Measurements from ENCODE around the gene ZNF48. TPM values are rescaled to one million over a fixed set of nuclear protein-coding genes. Genes with fewer than 3 reads are reported as not detected.
A peak's percentile ranks its signal among the peaks of the same experiment; 100 is the strongest.

Gene ZNF48
- total RNA-seq, 2 experiments from 2014 or later, result 17.3 to 18.8 TPM

- Histone ChIP-seq H2AFZ (ENCODE audit: low read length) (no peak overlapping the region), H3K4me3 (ENCODE audit: low read depth, low read length, poor library complexity, severe bottlenecking) (peak overlapping the region; percentile 99), H3K4me2 (ENCODE audit: low read length) (peak overlapping the region; percentile 97), H3K9me3 (ENCODE audit: low read length) (no peaks in the 10 kb centered on the region), H3K27ac (ENCODE audit: low read depth, low read length, poor library complexity, severe bottlenecking) (peak overlapping the region; percentile 26), H3K4me1 (ENCODE audit: insufficient read depth, low read length, poor library complexity, severe bottlenecking) (peaks cover 46% of the 10 kb centered on the region), H4K20me1 (ENCODE audit: insufficient read depth, low read length) (peaks cover 20% of the 10 kb centered on the region), H3K36me3 (ENCODE audit: insufficient read depth, low read length) (peaks cover 58% of the 10 kb centered on the region), H3K9me2 (ENCODE audit: insufficient read depth, low read length) (no peaks in the 10 kb centered on the region), H3K79me2 (ENCODE audit: insufficient read depth, low read depth, low read length) (peaks cover 63% of the 10 kb centered on the region)
- ChIA-PET POLR2A (interaction anchor here (1.2 kb wide), 2 partner anchors 12 to 27 kb away, joined by 3 to 4 read pairs; partner anchors contain the start of gene ZNF48), CTCF (ENCODE audit: unreplicated experiment) (no interaction called here)
- no peak for TF ChIP-seq EZH2phosphoT487 (IDR thresholded peaks at IDR 0.05; ENCODE audit: borderline replicate concordance, low read depth, low read length)
- TF ChIP-seq, protein P1, sequence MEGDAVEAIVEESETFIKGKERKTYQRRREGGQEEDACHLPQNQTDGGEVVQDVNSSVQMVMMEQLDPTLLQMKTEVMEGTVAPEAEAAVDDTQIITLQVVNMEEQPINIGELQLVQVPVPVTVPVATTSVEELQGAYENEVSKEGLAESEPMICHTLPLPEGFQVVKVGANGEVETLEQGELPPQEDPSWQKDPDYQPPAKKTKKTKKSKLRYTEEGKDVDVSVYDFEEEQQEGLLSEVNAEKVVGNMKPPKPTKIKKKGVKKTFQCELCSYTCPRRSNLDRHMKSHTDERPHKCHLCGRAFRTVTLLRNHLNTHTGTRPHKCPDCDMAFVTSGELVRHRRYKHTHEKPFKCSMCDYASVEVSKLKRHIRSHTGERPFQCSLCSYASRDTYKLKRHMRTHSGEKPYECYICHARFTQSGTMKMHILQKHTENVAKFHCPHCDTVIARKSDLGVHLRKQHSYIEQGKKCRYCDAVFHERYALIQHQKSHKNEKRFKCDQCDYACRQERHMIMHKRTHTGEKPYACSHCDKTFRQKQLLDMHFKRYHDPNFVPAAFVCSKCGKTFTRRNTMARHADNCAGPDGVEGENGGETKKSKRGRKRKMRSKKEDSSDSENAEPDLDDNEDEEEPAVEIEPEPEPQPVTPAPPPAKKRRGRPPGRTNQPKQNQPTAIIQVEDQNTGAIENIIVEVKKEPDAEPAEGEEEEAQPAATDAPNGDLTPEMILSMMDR (conservative IDR thresholded peaks at IDR 0.05; ENCODE audit: low read length), result no peak
- intact Hi-C loops (cut with micrococcal nuclease; ENCODE audit: unreplicated experiment), result no loop called here
- no TSS peak for BruUV-seq (replicated peaks)
- DNase-seq (ENCODE audit: low spot score), result no peak
Observed at GRCh38 chr16:30368122-30368791, 27.0 kb upstream of the ZNF48 start.

DNA sequence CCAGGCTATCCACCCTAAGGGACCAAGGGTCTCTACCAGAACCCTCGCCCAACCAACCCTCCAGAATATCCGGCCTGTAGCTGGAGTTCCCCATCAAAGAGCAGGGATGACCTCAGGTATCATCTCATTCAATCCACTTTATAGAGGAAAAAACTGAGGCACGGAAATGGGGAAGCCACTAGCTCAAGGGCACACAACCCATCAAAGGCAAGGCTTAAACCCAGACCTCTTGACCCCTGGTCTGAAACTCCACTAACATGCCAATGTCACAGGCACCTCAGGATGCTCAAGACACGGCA is 26.5 kb upstream of the ZNF48 start:
- Histone ChIP-seq H3K4me3 (ENCODE audit: low read depth, low read length, poor library complexity, severe bottlenecking) (peak overlapping the region; percentile 99), H3K4me1 (ENCODE audit: insufficient read depth, low read length, poor library complexity, severe bottlenecking) (peaks cover 49% of the 10 kb centered on the region), H2AFZ (ENCODE audit: low read length) (no peak overlapping the region), H3K4me2 (ENCODE audit: low read length) (peak overlapping the region; percentile 97), H3K36me3 (ENCODE audit: insufficient read depth, low read length) (peaks cover 53% of the 10 kb centered on the region), H4K20me1 (ENCODE audit: insufficient read depth, low read length) (peaks cover 20% of the 10 kb centered on the region), H3K9me2 (ENCODE audit: insufficient read depth, low read length) (no peaks in the 10 kb centered on the region), H3K27ac (ENCODE audit: low read depth, low read length, poor library complexity, severe bottlenecking) (peak overlapping the region; percentile 26), H3K9me3 (ENCODE audit: low read length) (no peaks in the 10 kb centered on the region), H3K79me2 (ENCODE audit: insufficient read depth, low read depth, low read length) (peaks cover 58% of the 10 kb centered on the region)
- intact Hi-C loops (cut with micrococcal nuclease; ENCODE audit: unreplicated experiment), result no loop called here
- BruUV-seq (replicated peaks), result no TSS peak
- DNase-seq (ENCODE audit: low spot score), result no peak
- ChIA-PET CTCF (ENCODE audit: unreplicated experiment) (no interaction called here), POLR2A (interaction anchor here (1.2 to 1.5 kb wide), 3 partner anchors 12 to 27 kb away, joined by 3 to 5 read pairs (median 4); partner anchors contain the start of genes SEPTIN1 and ZNF48)
- TF ChIP-seq, protein P1 (conservative IDR thresholded peaks at IDR 0.05; ENCODE audit: low read length), result no peak
- TF ChIP-seq EZH2phosphoT487 (IDR thresholded peaks at IDR 0.05; ENCODE audit: borderline replicate concordance, low read depth, low read length), result no peak

Data from OCI-LY7 (cell line).